IPS-11a (cell line): ENCODE results near the gene FYN.
"Not testable (repeated sequence)": the region's sequence is repeated elsewhere in the genome, so short reads cannot be mapped to it uniquely, and the experiment has no call there.

Experiments
- H3K4me3 ChIP-seq: one replicate; pipeline ENCODE4 v1.5.1; 2013; ENCODE audit warnings: low read depth, low read length, control low read depth

The FYN gene

DNA sequence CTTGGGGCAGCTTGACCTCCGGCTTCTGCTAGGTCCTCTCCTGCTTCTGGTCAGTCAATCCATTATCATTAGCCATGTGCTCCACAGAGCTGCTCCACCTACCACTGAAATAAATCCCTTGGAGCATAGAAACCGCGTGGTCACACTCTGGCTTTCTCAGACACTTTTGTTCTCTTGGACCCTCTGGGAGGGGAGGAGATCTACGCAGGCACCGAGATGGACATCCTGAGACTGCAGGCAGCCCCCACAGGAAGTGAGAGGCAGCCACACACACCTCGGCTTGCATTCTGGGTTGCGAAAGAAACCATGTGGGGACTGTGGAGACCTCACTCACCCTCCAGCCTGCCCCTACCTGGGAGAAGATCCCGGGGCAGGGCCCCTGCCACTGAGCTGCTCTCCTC, 79.5 kb downstream of the FYN start:
- H3K4me3 ChIP-seq = no peak overlapping the region

DNA sequence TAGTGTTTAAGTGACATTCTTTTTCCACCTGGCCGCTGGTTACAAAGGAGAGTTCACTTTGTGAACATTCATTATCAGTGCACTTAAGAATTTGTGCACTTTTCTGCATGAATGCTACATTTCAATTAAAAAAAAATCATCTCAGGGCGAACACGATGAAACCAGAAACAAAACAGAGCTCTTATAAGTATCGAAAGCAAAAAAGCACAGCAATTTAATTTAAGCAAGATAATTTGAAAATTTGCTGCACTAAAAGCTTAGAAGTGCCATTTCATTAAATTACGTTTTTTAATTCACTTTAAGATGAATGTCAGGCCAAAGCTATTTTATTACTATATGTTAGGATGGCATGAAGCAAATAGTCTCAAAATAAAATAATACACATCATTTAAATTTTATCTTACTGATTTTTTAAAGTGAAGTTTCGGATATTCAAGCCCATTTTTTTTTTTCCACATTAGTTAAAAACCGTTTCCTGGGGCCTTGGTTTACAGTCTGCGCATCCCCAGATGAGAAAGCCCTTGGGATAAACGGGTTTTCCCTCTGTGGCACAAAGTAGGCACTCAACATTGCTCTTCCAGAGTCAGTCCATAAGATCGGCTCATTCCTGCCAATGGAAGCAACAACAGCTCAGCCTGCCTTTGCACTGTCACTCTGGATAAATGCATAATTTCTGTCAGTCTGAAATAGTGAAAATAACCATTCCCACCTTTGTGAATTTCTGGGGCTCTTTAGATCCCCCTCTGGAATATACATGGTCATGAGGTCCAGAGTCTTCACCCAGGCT, 80.1 kb downstream of the FYN start:
- no peak overlapping the region for H3K4me3 ChIP-seq

DNA sequence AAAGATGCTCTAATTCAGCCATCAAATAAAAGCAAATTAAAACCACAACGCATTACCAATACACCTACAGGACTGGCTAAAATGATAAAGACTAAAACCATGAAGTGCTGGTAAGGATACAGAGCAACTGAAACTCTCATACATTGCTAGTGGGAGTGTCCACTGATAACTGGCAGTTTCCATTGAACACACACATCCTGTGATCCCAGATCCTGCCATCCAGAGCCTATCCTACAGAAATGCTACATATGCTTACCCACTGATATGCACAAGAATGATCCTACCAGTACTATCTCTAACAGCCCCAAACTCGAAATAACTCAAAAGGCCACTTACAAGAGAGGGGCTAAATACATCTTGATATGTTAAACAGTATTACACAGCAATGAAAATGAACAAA, 81.0 kb downstream of the FYN start:
- H3K4me3 ChIP-seq = no peak overlapping the region

DNA sequence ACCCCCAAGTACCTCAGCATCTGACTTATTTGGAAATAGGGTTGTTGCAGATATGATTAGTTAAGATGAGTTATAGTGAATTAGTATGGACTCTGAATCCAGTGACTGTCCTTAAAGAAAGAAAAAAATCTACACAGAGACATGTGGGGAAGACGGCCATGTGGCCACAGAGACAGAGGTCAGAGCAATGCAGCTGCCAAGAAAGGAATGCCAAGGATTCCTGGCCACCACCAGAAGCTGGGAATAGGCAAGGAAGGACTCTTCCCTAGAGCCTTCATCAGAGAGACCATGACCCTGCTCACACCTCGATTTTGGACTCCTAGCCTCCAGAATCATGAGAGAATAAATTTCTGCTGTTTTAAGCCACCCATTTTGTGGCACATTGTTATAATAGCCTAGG, 81.8 kb downstream of the FYN start:
- H3K4me3 ChIP-seq = no peak overlapping the region

DNA sequence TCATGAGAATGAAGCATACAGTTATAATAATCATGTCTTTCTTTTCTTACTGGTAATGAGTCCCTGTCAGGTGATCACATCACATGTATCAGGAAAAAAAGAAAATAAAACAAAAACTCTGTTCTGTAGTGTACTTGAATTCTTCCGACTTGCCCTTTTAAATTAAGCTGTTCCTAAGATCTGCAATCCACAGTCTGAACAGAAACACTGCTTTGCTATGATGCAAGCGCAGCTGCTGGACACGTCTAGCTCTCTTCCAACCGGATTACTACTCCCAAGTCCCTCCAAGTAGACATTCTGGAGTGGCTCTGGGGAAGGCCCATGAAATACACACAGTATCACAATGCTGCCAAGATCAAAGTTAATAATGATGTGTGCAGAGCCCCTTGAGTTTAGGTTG, 83.7 kb downstream of the FYN start:
- H3K4me3 ChIP-seq = no peak overlapping the region

DNA sequence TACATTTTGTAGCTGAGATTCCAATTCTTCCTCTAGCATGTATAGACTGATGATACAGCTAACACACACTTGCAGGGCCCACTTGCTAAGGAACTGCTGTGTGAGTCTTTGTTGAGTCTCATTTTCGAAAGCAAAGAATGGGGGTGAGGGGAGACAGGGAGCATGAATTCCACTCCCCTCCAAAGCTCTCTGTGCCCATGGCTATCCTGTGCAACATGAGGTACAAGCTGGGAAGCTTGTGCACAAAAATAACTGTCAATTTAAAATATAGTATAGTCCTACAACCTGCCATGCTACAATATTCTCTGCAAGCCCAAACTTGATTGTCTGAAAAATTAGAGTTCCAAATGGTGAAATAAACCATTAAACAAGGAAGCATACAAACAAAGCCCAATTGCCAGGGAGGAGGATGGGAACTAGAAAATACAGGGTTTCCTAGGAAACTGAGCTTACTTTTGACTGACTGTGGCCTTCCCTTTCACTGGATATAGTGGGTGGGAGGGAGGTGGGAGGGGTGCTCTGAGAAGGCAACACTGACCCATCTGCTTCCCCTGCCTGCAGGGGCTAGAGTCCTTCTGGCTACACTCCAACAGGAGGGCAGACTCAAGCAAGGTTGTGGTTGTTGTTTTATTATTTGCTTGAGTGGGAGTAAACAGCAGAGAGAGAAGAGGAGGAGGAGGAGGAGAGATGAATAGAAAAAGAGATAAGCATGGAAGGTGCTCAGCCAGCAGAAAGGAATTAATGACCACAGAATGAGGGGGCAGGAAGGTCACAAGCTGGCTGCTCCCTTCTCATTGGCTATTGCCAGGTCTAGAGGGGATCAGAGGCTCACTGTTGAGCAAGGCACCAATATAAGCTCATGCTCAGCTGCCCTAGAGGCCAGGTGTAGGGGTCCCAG, 84.6 kb downstream of the FYN start:
- no peak overlapping the region for H3K4me3 ChIP-seq

DNA sequence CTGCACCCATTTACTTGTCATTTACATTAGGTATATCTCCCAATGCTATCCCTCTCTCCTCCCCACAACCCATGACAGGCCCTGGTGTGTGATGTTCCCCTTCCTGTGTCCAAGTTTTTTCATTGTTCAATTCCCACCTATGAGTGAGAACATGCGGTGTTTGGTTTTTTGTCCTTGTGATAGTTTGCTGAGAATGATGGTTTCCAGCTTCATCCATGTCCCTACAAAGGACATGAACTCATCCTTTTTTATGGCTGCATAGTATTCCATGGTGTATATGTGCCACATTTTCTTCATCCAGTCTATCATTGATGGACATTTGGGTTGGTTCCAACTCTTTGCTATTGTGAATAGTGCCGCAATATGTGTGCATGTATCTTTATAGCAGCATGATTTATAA, 87.1 kb downstream of the FYN start:
- H3K4me3 ChIP-seq = not testable (repeated sequence)

DNA sequence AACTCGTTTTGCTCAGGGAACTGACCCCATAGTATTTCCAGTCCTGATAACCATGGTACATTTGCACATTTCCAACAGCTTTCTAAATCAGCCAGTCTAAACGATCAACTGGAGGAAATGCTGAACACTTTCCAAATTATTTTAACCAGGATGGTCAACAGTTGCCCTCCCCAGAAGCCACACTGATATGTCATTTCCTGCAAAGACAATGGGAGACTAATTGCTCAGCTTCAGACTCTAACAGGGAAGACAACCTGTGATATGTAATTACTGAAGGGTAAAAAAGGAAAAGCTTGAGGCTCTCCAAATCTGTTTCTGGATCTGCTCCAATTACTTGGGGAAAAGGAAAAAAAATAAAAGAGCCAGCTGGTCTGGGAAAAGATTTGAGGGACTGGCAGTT, 88.8 kb downstream of the FYN start:
- H3K4me3 ChIP-seq = no peak overlapping the region

DNA sequence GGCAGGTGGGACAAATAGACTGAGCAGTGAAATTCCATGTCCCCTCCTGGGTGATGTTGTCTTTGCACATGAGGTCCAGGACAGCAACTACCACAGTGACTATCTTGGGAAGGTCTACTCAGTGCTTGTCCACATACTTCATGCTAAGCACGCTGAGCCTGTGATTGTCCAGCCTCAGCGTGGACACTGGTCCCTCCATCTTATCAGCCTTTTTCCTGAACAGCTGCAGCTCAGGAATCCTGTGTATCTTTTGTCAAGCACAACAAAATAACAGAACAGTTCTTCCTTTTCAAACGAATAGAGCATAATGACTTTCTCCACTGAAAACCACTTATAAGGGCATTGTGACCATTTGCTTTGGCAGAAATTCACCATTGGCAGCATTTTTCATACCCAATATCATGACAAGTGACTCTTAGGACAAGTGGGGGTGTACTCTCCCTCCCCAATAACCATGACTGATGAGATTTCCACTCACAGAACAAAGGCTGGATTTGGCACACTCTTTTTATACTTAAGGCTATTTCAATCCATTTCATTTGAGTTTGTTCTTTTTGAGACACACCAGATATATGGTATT, 90.3 kb downstream of the FYN start:
- no peak overlapping the region for H3K4me3 ChIP-seq

DNA sequence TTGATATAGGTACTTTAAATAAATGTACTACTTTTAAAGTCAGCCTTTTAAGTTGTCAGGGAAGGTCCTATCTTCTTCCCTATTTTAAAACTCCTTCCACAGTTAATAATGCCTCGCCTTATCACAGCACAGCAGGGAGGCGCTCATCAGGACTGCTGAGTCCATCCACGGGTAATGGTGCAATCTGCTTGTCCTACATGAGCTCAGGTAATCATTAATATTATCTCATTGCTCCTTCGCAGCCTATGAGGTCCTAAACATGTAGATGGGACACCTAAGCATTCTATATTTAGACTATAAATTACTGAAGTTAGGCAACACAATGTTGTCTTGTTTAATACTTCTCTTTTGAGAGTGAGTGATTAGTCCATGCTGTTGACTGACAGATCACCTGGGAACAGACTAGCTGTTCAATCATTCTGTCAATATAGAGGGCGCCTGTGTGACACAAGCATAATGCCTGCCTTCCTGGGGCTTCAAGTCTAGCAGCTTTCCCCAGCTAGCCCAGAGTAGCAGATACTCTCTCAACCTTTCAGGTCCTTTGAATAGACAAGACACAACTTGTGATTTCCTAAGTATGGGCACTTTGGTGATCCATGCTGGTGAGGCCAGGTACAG, 91.0 kb downstream of the FYN start:
- H3K4me3 ChIP-seq = no peak overlapping the region

DNA sequence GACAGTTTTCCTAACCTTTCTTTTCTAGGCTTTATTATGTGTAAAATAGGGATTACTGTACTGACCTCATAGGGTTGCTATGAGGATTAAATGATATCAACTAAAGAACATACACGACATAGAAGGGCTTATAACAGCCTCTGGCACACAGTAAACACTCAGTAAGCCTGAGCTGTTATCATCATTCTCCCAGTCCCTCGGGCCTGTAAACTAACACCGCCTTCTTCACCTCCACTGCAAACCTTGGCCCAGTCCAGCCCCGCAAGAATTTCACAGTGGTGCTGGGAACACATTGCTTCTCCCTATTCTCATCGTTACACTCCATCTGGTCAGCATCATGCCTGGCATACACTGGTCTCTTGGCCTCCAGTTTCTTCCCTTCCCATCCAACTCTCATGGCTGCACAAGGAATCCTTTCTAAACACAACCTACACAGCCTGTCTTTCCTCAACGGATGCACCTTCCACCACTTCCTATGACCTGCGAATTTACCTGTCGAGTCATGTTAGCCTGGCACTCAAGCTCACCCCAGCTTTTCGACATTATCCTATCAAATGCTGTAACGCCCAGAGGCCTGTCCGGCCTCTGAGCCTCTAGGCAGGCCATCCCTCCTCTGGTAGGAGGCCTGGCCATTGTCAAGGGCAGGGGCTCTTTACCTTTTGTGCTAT, 92.1 kb downstream of the FYN start:
- no peak overlapping the region for H3K4me3 ChIP-seq

DNA sequence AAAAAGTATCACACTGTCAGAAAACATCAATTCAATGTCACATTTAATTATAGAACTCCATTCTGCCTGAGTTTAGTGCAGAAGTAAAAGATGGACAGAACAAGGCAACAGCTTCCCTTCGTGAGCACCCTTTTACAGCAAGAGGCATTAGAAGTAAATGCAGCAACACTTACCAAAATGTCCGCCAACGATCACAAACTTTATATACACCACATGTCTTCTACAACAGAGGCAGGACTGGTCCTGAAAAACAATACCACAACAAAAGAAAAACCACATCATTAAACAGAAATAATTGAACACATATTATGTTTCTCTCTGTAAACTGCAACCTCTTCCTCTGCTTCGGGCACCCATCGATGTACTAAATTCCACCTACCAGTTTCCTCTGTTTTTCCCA, 92.9 kb downstream of the FYN start:
- H3K4me3 ChIP-seq = no peak overlapping the region

DNA sequence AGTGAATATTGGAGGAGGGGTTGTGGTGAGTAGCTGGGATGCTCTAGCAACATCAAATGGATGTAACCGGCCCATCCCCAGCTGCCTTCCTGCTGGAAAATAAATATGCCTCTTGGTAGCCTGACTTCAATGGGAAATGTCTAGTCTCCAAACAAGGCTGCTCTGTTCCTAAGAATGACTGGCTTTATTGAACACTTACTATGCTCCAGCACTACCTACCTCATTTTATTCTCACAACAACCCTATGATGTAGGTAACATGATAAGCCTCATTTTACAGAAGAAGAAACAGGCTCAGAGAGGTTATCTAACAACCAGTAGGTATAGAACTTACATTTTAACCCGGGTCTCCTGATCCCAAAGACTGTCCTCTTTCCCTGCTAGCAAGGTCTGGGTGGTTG, 93.6 kb downstream of the FYN start:
- no peak overlapping the region for H3K4me3 ChIP-seq

DNA sequence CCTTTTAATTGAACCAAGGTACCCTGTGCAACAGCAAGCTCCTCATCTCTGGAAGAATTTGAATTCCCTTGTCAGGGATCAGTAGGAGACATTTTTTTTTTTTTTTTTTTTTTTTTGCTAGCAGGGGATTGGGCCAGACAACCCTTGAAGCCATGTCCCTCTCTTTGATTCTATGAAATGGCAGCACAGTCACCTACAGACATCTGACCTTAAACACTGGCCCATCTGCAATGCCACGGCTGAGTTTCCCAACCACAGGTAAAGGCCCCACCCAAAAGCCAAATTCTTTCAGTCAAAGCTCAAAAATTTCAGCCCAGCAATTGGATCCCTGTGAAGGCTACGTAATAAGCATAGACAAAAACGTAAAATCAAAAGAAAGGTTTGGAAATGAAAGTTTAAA, 94.2 kb downstream of the FYN start:
- H3K4me3 ChIP-seq = no peak overlapping the region

DNA sequence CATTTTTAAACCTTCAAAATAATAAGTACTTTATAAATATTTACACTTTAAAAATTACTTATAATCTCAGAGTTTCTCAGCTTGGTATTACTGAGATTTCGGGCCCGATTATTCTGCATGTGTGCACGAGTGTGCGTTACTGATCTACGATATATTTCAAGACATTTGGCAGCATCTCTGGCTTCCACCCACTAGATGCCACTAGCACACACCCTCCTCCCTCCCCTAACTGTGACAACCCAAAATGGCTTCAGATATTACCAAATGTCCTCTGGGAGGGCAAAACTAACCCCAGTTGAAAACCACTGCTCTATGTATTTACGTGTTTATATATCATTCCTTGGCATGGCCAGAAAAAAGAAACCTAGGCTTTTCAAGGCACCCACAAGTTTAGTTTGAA, 95.9 kb downstream of the FYN start:
- H3K4me3 ChIP-seq = no peak overlapping the region

DNA sequence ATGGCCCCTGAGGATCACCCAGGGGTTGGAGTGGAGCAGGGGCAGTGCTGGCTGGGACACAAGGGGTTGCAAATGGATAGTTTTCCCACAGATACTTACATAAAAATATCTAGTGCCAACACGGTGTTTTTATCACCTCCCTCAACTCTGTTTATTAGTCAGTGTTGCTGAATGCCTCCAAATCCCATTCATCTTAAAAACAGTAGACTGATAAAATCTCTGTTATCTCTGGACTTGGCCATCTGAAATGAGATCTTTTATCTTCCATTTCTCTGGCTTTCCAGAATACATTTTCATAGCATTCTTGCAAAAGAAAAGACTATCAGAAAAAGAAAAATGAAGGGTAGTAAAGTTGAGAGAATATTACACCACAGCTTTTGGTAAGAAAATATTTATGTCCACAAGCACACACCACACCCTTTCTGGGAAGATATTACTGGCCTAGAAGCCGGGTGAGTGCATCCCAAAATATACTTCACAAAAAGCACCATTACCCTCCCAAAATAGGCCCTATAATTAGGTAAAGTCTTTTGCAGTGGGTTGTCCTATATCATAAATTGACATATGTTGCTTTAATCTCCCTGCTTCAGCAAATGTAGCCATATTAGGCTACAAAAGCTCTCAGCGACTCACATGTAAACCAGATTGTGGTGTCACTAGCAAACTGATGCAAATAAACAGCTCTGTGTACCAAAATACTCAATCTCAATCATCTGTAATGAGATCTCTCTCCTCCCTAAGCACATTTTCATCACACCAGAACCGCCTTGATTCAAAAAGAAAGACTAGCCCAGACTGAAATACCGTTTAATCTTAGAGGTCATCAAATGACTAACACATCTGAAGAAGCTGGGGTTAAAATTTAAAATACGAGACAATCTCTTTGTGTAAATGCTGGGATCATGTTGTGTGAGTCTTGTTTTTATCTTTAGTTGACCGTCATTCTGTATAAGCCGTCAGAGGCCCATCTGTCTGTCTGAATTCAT, 96.7 kb downstream of the FYN start:
- H3K4me3 ChIP-seq = no peak overlapping the region

DNA sequence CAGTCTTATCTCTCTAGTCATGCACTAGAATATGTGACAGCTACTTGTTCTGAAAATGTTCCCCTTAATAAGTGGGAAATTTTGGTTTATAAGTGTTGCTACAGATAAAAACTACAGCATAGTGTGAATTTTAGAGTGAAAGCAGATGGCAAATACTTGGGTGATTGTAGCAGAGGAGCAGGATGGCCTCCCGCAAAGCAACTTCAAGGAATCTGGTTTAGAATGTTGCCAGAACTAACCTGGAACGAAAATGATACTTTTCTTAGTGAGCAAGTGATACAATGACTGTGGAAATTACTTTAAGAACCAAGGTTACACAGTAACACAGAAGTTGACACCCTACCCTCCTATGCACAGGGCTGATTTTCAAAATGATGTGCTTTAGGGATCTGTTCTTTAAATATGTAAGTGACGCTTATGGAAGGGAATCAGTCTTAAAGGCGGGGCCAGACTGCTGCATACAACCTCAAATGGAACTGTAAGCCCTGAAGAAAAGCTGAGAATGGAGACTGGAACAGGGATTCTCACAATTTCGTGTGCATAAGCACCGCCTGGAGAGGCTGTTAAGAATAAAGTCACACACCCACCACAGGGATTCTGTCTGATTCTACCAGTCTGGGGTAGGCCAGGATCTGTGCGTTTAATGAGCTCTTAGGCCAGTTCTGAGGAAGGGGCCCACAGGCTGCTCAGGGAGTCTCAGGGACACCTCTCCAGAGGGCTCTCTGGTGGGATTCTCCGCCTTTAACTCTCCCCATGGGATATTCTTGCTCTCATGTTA, 97.9 kb downstream of the FYN start:
- H3K4me3 ChIP-seq = no peak overlapping the region

DNA sequence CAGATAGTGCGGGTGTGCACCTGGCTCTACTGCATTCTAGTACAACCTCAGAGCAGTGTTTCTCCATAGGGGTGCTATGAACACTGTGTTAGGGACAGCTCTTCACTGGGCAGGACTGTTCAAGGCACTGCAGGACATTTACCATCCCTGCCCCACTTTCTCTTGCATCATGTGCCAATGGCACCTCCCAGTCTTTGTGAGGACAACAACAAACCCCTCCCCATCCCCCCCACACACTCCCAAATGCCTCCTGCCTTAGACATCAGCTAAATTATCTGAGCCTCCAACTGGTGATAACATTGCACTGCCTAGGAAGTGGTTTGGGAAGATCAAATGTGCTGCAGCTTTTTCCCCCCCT, 98.9 kb downstream of the FYN start:
- no peak overlapping the region for H3K4me3 ChIP-seq
